Measurements from ENCODE around the gene ACLY.

- no peak for TF ChIP-seq ZNF709 (CRISPR knock-in tag; IDR thresholded peaks at IDR 0.05)
- TF ChIP-seq CAMTA2 (CRISPR knock-in tag; IDR thresholded peaks at IDR 0.05; ENCODE audit: borderline replicate concordance): no peak
- no peak for TF ChIP-seq TGIF2 (CRISPR knock-in tag; IDR thresholded peaks at IDR 0.05)
- TF ChIP-seq YY1 (IDR thresholded peaks at IDR 0.05; ENCODE audit: insufficient read depth, insufficient replicate concordance, low read depth, low read length): no peak
- TF ChIP-seq ZNF501 (CRISPR knock-in tag; IDR thresholded peaks at IDR 0.05): no peak
- no peak for TF ChIP-seq NR2F1 (CRISPR knock-in tag; IDR thresholded peaks at IDR 0.05)
- TF ChIP-seq ZNF138 (CRISPR knock-in tag; IDR thresholded peaks at IDR 0.05; ENCODE audit: low read depth): no peak
- TF ChIP-seq NONO (IDR thresholded peaks at IDR 0.05): no peak
- no peak for TF ChIP-seq NONO (CRISPR knock-in tag; conservative IDR thresholded peaks at IDR 0.05)
- TF ChIP-seq HNRNPUL1 (IDR thresholded peaks at IDR 0.05; ENCODE audit: low read depth, low read length): no peak
- TF ChIP-seq ZFP62 (CRISPR knock-in tag; IDR thresholded peaks at IDR 0.05): no peak
- TF ChIP-seq REST (IDR thresholded peaks at IDR 0.05; ENCODE audit: borderline replicate concordance in 1 of 2, low read depth in 1 of 2, low read length in 2 of 2): no peak
- no peak for TF ChIP-seq HNRNPK (IDR thresholded peaks at IDR 0.05; ENCODE audit: low read depth, low read length, poor library complexity, severe bottlenecking)
- TF ChIP-seq EZH2 (conservative IDR thresholded peaks at IDR 0.05; ENCODE audit: low read depth, low read length): no peak
- no peak for TF ChIP-seq USF2 (IDR thresholded peaks at IDR 0.05; ENCODE audit: low read depth, low read length)
- TF ChIP-seq USF2 (CRISPR knock-in tag; IDR thresholded peaks at IDR 0.05; ENCODE audit: borderline replicate concordance): no peak
Measured at GRCh38 chr17:41868568-41868967, 50.2 kb downstream of the ACLY start.

Data from HepG2 (cell line).